ENCODE results near the gene PRKCH.

The PRKCH gene

GRCh38 chr14:61321385-61322010, at the start of gene PRKCH:
TSS of gene PRKCH (plus strand) at chr14:61321579. CDS start at chr14:61322102, 523 bp downstream.
- peak; percentile 82 for DNase-seq (ENCODE audit: low spot score)

- DNase-seq (ENCODE audit: low spot score) = no peak
Measured at GRCh38 chr14:61277232-61277631, 44.1 kb upstream of the PRKCH start.

DNA sequence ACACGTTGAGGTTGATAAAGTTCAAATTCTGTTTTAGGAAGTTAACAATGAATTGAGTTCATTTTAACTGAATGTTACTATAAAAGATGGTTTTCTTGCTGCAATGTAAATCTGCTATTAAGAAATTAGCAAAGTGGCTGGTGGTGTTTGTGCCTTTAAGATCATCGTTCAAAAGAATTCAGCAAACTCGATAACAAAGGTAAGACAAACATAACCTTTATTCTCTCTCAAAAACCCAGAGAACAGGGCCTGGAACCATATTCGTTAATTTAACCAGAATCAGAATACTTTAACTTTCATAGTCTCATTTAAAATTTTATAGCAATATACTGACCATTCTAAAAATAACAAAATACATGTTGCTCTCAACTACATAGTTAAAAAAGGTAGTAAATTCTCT, 43.6 kb upstream of the PRKCH start:
- DNase-seq (ENCODE audit: low spot score) = no peak

GRCh38 chr14:61279082-61279481, 42.3 kb upstream of the PRKCH start:
- no peak for DNase-seq (ENCODE audit: low spot score)

GRCh38 chr14:61280092-61280525, 41.3 kb upstream of the PRKCH start:
- DNase-seq (ENCODE audit: low spot score) = peak; percentile 25

DNA sequence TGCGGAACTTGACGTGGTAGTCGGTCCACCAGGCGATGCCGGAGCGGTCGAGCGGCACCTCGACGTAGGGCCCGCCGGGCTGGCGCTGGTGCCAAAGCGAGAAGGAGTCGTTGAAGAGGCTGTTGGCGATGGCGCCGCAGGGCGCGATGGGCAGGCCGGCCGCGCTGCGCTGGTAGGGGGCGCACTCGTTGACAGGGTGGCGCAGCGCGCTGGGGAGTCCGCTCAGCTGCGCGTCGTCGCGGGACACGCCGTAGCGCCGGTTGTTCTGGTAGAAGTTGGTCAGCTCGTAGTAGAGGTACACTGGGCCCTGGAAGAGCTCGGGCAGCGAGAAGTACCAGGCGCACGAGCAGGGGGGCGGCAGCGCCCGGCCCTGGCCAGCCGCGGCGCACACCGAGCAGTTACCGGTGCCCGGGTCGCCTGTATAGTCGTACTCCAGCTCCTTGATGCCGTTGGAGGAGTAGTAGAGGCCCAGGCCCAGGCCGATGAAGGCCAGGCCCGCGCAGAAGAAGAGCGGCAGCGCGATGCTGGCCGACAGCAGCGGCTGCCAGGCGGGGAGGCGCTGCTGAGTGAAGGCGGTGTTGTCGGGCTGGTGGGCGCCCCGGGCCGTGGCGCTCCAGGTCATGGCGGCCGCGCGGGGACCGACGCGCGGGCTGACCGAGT, 40.7 kb upstream of the PRKCH start:
- DNase-seq (ENCODE audit: low spot score) = no peak

GRCh38 chr14:61281186-61281947, 40.0 kb upstream of the PRKCH start, which contains the start of gene TMEM30B:
TSS of gene TMEM30B (minus strand) at chr14:61281338. CDS start at chr14:61281147, 191 bp downstream.
- DNase-seq (ENCODE audit: low spot score) = peak; percentile 26

DNA sequence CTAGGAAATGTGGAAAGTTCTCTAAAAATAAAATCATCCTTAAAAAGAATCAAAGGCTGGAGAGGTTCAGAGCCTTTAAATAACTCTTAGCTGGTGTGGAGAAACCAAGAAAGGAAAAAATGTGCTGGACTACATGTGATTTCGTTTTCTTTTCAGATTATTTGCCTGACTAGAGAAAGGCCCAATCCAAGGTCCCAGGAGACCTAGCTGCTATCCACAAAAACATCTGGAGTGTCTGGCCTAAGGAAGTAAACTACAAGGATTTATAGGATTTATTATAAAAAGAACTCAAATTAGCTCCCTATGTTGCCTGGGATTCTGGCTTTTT, 39.5 kb upstream of the PRKCH start:
- peak; percentile 37 for DNase-seq (ENCODE audit: low spot score)

DNA sequence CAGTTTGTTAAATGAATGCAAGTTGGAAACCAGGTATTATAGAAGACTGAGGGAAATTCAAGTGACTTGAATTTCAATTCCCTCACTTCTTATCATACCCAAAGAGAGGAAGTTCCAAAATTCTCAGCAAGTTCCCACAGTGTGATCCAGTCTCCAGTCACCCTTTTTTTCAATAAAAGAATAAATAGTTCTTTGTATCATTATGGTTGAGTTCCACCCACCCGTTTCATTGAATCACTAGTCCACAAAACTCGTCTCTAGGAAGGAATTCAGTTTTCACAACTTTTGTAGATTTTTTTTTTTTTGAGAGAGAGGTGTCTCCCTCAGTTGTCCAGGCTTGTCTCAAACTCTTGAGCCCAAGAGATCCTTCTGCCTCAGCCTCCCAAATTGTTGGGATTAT, 38.6 kb upstream of the PRKCH start:
- DNase-seq (ENCODE audit: low spot score) = no peak

GRCh38 chr14:61284001-61284400, 37.4 kb upstream of the PRKCH start:
- no peak for DNase-seq (ENCODE audit: low spot score)

GRCh38 chr14:61285364-61285763, 36.0 kb upstream of the PRKCH start:
- DNase-seq (ENCODE audit: low spot score) = no peak

DNA sequence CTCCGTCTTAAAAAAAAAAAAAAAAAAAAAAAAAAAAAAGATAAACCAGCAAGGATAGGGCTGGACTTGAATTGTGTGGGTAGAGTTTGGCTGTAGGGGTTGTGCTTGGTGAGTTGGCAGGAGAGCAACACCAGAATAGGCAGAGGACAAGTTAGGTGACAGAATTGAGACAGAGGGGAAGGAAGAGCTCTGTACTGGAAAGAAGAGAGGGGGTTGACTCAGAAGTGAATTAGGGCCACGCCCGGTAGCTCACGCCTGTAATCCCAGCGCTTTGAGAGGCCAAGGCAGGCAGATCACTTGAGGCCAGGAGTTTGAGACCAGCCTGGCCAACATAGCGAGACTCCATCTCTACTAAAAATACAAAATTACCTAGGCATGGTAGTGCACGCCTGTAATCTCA, 34.2 kb upstream of the PRKCH start:
- no peak for DNase-seq (ENCODE audit: low spot score)

- no peak for DNase-seq (ENCODE audit: low spot score)
Measured at GRCh38 chr14:61288228-61288627, 33.2 kb upstream of the PRKCH start.

- DNase-seq (ENCODE audit: low spot score) = no peak
Measured at GRCh38 chr14:61288720-61289119, 32.7 kb upstream of the PRKCH start.

DNA sequence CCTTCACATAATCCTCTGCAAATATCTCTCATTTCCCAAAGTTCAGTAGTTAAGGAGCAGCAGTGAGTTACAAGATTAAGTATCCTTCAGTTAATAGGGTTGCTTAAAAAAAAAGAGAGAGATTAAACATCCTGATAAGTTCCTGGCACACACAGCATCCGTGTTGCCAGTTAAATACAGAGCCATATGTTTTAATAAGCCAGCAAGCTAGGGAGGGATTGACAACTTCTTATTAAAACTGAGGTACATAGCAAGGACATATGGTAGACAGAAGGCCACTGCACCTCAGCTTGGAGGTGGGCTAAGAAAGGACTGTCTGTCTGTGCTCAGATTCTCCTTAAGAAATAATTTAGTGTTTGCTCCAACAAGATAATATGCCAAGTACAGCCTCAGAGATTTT, 30.7 kb upstream of the PRKCH start:
- peak; percentile 63 for DNase-seq (ENCODE audit: low spot score)

DNA sequence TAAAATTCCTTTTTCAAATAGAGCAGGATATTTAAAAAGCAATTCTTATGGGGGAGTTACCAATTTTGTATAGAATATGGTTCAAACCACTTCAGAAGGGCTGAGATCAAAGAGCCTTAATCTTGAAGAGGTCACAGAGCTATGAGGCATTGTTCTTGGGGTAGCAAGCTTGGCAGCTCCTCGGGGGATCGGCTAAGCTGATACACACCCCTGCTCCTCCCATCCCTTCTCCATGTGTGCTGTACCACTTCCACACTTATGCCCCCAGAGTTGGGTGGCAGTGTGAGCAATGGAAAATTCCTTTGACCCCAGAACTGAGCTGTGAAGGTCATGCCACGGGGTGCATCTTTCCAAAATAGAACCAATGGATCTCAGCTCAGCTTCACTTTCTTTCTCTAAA, 25.2 kb upstream of the PRKCH start:
- no peak for DNase-seq (ENCODE audit: low spot score)

- DNase-seq (ENCODE audit: low spot score) = peak; percentile 47
Measured at GRCh38 chr14:61296719-61297502, 24.5 kb upstream of the PRKCH start.

GRCh38 chr14:61297581-61297980, 23.8 kb upstream of the PRKCH start:
- DNase-seq (ENCODE audit: low spot score) = no peak

- no peak for DNase-seq (ENCODE audit: low spot score)
Measured at GRCh38 chr14:61298824-61299223, 22.6 kb upstream of the PRKCH start.

DNA sequence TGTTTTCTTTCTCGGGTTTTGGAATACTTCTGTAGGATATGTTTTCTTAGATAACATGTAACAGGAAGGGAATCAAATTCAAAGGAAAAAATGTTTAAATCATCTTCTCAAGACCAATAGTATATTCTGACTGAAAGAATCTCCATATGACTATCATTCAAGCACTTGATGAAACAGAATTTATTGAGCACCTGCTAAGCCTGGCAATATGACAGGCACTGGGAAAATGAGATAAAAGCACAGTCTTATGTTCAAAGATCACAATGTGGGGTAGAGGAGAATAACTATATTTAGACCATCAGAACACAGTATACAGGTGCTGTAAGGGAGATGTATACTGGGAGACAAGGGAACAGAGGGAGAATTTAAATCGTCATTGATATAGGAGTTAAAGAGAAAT, 21.2 kb upstream of the PRKCH start:
- DNase-seq (ENCODE audit: low spot score) = no peak

DNA sequence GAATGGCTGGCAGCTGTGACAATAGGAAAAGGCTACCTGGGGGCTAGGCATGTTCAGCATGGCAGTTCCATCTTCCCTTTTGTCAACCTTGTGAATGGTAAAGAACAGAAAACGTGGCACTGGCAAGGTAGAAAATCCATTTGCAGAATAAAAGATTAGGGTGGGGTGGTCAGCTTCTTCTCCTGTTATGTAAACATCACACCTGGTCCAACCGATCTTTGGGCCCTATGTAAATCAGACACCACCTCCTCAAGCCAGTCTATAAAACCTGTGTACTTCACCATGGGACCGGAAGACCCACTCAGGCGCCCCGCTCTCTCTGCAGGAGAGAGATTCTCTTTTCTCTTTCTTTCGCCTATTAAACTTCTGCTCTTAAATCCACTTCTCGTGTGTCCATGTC, 20.6 kb upstream of the PRKCH start:
- no peak for DNase-seq (ENCODE audit: low spot score)

DNA sequence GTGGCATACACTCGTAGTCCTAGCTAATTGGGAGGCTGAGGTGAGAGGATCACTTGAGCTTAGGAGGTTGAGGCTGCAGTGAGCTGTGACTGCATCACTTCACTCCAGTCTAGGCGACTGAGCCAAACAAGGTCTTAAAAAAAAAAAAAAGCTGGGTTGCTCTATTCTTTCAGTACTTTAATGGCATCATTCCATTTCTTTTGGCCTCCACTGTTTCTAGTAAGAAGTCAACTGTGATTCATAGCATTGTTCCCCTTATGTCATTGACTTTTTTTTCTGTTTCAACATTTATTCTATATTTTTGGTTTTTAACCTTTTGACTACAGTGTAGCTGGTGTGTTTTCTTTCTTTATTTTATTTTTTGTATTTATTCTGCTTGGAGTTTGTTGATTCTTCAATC, 16.7 kb upstream of the PRKCH start:
- no peak for DNase-seq (ENCODE audit: low spot score)
